ENCODE results near the gene FAM200B.

DNA sequence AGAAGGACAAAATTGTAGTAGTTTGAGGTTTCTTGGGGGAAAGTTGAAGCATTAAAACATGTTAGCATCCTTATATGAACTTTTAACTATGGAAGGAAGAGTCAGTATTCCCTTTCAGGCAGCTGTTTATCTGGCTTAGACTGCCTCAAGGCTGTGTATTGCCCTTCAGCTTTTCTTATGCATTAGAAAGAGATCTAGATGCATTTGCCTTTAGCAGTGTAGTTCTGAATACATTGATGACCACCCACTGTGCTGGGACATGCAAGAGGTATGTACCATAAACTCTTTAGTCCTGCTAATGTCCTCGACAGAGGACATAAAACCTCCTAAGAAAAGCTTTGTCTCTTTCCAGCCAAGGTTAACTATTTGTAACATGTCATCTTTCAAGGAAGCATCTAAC, 2.9 kb downstream of the FAM200B start:
- TF ChIP-seq, protein P1, sequence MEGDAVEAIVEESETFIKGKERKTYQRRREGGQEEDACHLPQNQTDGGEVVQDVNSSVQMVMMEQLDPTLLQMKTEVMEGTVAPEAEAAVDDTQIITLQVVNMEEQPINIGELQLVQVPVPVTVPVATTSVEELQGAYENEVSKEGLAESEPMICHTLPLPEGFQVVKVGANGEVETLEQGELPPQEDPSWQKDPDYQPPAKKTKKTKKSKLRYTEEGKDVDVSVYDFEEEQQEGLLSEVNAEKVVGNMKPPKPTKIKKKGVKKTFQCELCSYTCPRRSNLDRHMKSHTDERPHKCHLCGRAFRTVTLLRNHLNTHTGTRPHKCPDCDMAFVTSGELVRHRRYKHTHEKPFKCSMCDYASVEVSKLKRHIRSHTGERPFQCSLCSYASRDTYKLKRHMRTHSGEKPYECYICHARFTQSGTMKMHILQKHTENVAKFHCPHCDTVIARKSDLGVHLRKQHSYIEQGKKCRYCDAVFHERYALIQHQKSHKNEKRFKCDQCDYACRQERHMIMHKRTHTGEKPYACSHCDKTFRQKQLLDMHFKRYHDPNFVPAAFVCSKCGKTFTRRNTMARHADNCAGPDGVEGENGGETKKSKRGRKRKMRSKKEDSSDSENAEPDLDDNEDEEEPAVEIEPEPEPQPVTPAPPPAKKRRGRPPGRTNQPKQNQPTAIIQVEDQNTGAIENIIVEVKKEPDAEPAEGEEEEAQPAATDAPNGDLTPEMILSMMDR (IDR thresholded peaks at IDR 0.05), result no peak
- no peak for TF ChIP-seq EZH2 (IDR thresholded peaks at IDR 0.05)

Data from neural progenitor cell (in vitro differentiated cells).